Fibroblast of lung (primary cell): ENCODE data around the gene LAPTM4A. TPM values are rescaled to one million over a fixed set of nuclear protein-coding genes. Genes with fewer than 3 reads are reported as not detected.

Experiments
- DNase-seq, 2 donors: peaks; one replicate each; pipeline versions ENCODE4 v3.0.0 to v3.0.0-alpha.2; 2010; ENCODE audit warnings: low read depth in 2 of 2
- H2AFZ ChIP-seq: 2 replicates; pipeline ENCODE4 v1.5.1; 2012; ENCODE audit warnings: low read length, control low read depth, inconsistent platforms
- H3K27ac ChIP-seq: 2 replicates; pipeline ENCODE4 v1.5.1; 2011; ENCODE audit warnings: low read length, control low read depth; ENCODE audit not compliant: insufficient read depth
- H3K27me3 ChIP-seq: 2 replicates; pipeline ENCODE4 v1.5.1; 2011; ENCODE audit warnings: mild to moderate bottlenecking, low read length; ENCODE audit not compliant: control insufficient read depth, insufficient read depth
- H3K36me3 ChIP-seq: 2 replicates; pipeline ENCODE4 v1.5.1; 2011; ENCODE audit warnings: low read length; ENCODE audit not compliant: control insufficient read depth, insufficient read depth
- H3K4me1 ChIP-seq: 2 replicates; pipeline ENCODE4 v1.5.1; 2011; ENCODE audit warnings: low read length; ENCODE audit not compliant: control insufficient read depth, insufficient read depth; ENCODE audit errors: extremely low read depth
- H3K4me2 ChIP-seq: 2 replicates; pipeline ENCODE4 v1.5.1; 2011; ENCODE audit warnings: low read length, control low read depth; ENCODE audit not compliant: insufficient read depth; ENCODE audit errors: extremely low read depth
- H3K4me3 ChIP-seq, 4 experiments: fragments of 200-600 bp in 1 of 4; sonication (generic) in 1 of 4; replicated peaks in 1 of 4; 2 replicates each; pipeline ENCODE4 v1.5.1; 2011 to 2016; ENCODE audit warnings: low read length in 4 of 4, low read depth in 3 of 4, mild to moderate bottlenecking in 3 of 4, control low read depth in 2 of 4, inconsistent platforms in 1 of 4, mixed read lengths in 1 of 4; ENCODE audit not compliant: insufficient read depth in 1 of 4; ENCODE audit errors: control extremely low read depth in 1 of 4
- H3K79me2 ChIP-seq: 2 replicates; pipeline ENCODE4 v1.5.1; 2012; ENCODE audit warnings: mild to moderate bottlenecking, low read length, inconsistent platforms; ENCODE audit not compliant: control insufficient read depth, insufficient read depth
- H3K9ac ChIP-seq: 2 replicates; pipeline ENCODE4 v1.5.1; 2011; ENCODE audit warnings: mild to moderate bottlenecking, low read length, control low read depth; ENCODE audit not compliant: insufficient read depth
- H3K9me3 ChIP-seq: 2 replicates; pipeline ENCODE4 v1.5.1; 2012; ENCODE audit warnings: low read depth, low read length; ENCODE audit not compliant: control insufficient read depth, insufficient read depth
- H4K20me1 ChIP-seq: 2 replicates; pipeline ENCODE4 v1.5.1; 2011; ENCODE audit warnings: low read length; ENCODE audit not compliant: control insufficient read depth, insufficient read depth; ENCODE audit errors: extremely low read depth
- EZH2 ChIP-seq: IDR thresholded peaks from 2 replicates; pipeline ENCODE4 v1.5.1; 2012; ENCODE audit warnings: low read length, control low read depth, mild to moderate bottlenecking; ENCODE audit errors: missing control alignments
- polyA plus RNA-seq, 2 donors: library from polyadenylated mRNA; depleted of rRNA in 1 of 2; stranded (reverse) in 1 of 2; unstranded in 1 of 2; fragments of >200 nt; gene quantifications; 2 replicates each; pipeline ENCODE4 v1.2.1, GENCODE V29; 2011 to 2012; ENCODE audit warnings: missing spikeins in 1 of 2
- total RNA-seq: library from RNA; depleted of rRNA; stranded (reverse); fragments of >200 nt; gene quantifications from 2 replicates; pipeline ENCODE4 v1.2.1, GENCODE V29; 2014
- TF ChIP-seq, protein P1 (sequence below), 2 donors: IDR thresholded peaks in 1 of 2; conservative IDR thresholded peaks in 1 of 2; 1 replicate in 1 of 2; 2 replicates in 1 of 2; pipeline ENCODE4 v1.5.1; 2011 to 2012; ENCODE audit warnings: low read length in 2 of 2, control low read depth in 1 of 2, inconsistent platforms in 1 of 2, low read depth in 1 of 2, mild to moderate bottlenecking in 1 of 2

LAPTM4A gene
- total and polyA plus RNA-seq, 2 donors (not counting 1 experiment from before 2014, with no cell fraction given) = 193 to 1,101 TPM

- H3K4me3 ChIP-seq = peak overlapping the region; percentile 82 to 90 (median 87)
- H3K9me3 ChIP-seq = no peaks in the 10 kb centered on the region
- no peak for TF ChIP-seq EZH2
- TF ChIP-seq, protein P1, sequence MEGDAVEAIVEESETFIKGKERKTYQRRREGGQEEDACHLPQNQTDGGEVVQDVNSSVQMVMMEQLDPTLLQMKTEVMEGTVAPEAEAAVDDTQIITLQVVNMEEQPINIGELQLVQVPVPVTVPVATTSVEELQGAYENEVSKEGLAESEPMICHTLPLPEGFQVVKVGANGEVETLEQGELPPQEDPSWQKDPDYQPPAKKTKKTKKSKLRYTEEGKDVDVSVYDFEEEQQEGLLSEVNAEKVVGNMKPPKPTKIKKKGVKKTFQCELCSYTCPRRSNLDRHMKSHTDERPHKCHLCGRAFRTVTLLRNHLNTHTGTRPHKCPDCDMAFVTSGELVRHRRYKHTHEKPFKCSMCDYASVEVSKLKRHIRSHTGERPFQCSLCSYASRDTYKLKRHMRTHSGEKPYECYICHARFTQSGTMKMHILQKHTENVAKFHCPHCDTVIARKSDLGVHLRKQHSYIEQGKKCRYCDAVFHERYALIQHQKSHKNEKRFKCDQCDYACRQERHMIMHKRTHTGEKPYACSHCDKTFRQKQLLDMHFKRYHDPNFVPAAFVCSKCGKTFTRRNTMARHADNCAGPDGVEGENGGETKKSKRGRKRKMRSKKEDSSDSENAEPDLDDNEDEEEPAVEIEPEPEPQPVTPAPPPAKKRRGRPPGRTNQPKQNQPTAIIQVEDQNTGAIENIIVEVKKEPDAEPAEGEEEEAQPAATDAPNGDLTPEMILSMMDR (conservative IDR thresholded peaks at IDR 0.05 in 1 of 2, IDR thresholded peaks at IDR 0.05 in 1 of 2; ENCODE audit: low read depth in 1 of 2, low read length in 2 of 2) = no peak
- no peaks in the 10 kb centered on the region for H3K27me3 ChIP-seq
- H3K4me2 ChIP-seq = peak overlapping the region; percentile 93
- H2AFZ ChIP-seq = peak overlapping the region; percentile 93
- peaks cover 2% of the 10 kb centered on the region for H3K79me2 ChIP-seq
- peak overlapping the region; percentile 87 for H3K27ac ChIP-seq
- H3K4me1 ChIP-seq = no peaks in the 10 kb centered on the region
- DNase-seq = no peak
- H4K20me1 ChIP-seq = no peaks in the 10 kb centered on the region
- H3K9ac ChIP-seq = peak overlapping the region; percentile 81
- peaks cover 2% of the 10 kb centered on the region for H3K36me3 ChIP-seq
Observed at GRCh38 chr2:19989342-19989666, 62.1 kb downstream of the LAPTM4A start.

DNA sequence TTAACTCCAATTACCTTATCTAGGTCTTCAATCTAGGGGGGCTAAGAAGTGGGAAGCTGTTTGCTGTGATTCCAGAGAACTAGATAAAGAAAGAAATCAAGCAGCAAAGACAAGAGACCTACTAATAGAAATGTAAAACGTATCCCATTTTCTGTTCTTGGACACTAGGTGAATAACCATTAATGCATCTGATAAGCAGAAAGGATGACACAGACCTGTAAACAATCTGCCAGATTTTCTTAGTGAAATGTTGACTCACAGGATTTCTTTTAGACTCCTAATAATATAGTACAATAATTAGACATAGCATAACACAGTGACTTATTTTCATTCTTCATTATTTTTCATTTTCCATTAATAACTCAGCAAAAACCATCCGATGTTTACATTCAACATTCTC lies 62.8 kb downstream of the LAPTM4A start:
- Histone ChIP-seq H3K79me2 (peaks cover 2% of the 10 kb centered on the region), H3K27ac (no peak overlapping the region), H3K9ac (no peak overlapping the region), H3K36me3 (peaks cover 2% of the 10 kb centered on the region), H3K4me3 (peak overlapping the region; percentile 82 to 90 (median 87)), H4K20me1 (no peaks in the 10 kb centered on the region), H2AFZ (no peak overlapping the region), H3K9me3 (no peaks in the 10 kb centered on the region), H3K4me2 (peak overlapping the region; percentile 93), H3K27me3 (no peaks in the 10 kb centered on the region), H3K4me1 (no peaks in the 10 kb centered on the region)
- no peak for DNase-seq
- no peak for TF ChIP-seq EZH2
- TF ChIP-seq, protein P1 (conservative IDR thresholded peaks at IDR 0.05 in 1 of 2, IDR thresholded peaks at IDR 0.05 in 1 of 2; ENCODE audit: low read depth in 1 of 2, low read length in 2 of 2) = no peak

- no peak for DNase-seq
- Histone ChIP-seq H3K4me1 (no peaks in the 10 kb centered on the region), H3K79me2 (peaks cover 2% of the 10 kb centered on the region), H3K27me3 (no peaks in the 10 kb centered on the region), H3K9me3 (no peaks in the 10 kb centered on the region), H4K20me1 (no peaks in the 10 kb centered on the region), H2AFZ (no peak overlapping the region), H3K36me3 (peaks cover 2% of the 10 kb centered on the region), H3K9ac (no peak overlapping the region), H3K27ac (no peak overlapping the region), H3K4me3 (peak overlapping the region in 1 of 4 experiments; percentile 86), H3K4me2 (no peak overlapping the region)
- TF ChIP-seq, protein P1 (conservative IDR thresholded peaks at IDR 0.05 in 1 of 2, IDR thresholded peaks at IDR 0.05 in 1 of 2; ENCODE audit: low read depth in 1 of 2, low read length in 2 of 2) = no peak
- no peak for TF ChIP-seq EZH2
Observed at GRCh38 chr2:19987936-19988335, 63.5 kb downstream of the LAPTM4A start.

Other genes with a start within 250 kb of the LAPTM4A start
- gene TTC32, start 149.6 kb downstream of the LAPTM4A start, total RNA-seq = 5.6 and 5.8 TPM in 2 replicates
- gene TTC32, start 149.6 kb downstream of the LAPTM4A start, polyA plus RNA-seq = 4.7 and 6.0 TPM in 2 replicates
- gene WDR35, start 61.5 kb downstream of the LAPTM4A start, total RNA-seq = 11.6 and 13.4 TPM in 2 replicates
- gene WDR35, start 61.5 kb downstream of the LAPTM4A start, polyA plus RNA-seq = 7.0 and 8.3 TPM in 2 replicates
- 0.51 and 2.3 TPM in 2 replicates for gene MATN3, start 39.0 kb downstream of the LAPTM4A start, total RNA-seq
- 4.5 and 6.9 TPM in 2 replicates for gene MATN3, start 39.0 kb downstream of the LAPTM4A start, polyA plus RNA-seq
- gene SDC1, start 173.5 kb upstream of the LAPTM4A start, total RNA-seq = 17.5 and 56.8 TPM in 2 replicates
- 14.6 and 45.5 TPM in 2 replicates for gene SDC1, start 173.5 kb upstream of the LAPTM4A start, polyA plus RNA-seq